IMR-90 (cell line): ENCODE measurements around the gene CDH9. TPM values are rescaled to one million over a fixed set of nuclear protein-coding genes. Genes with fewer than 3 reads are reported as not detected.

Experiments
- ATAC-seq: fragments of 200-7000 bp; cut with Tn5 transposase; 2 replicates; pipeline ENCODE4 v1.9.1; 2020; ENCODE audit warnings: low read depth, mild to moderate bottlenecking, moderate library complexity
- BruUV-seq: library from RNA; stranded (reverse); fragments of 400-500 nt; replicated peaks from 2 replicates; lab custom pipeline; 2021; lab: Mats Ljungman, UMichigan
- CTCF ChIA-PET: fragments of 300-600 bp; formaldehyde crosslinking; extraction: SDS; loops from one replicate; lab custom pipeline; 2021; ENCODE audit warnings: antibody characterized with exemption; lab: Yijun Ruan, JAX
- POLR2A ChIA-PET: fragments of 300-600 bp; sonication (Branson Sonifier 250); formaldehyde crosslinking; loops from one replicate; lab custom pipeline; 2022; ENCODE audit warnings: antibody characterized with exemption; ENCODE audit not compliant: unreplicated experiment; lab: Charles Lee
- DNase-seq: peaks from one replicate; pipeline ENCODE4 v3.0.0; 2013
- H2AFZ ChIP-seq: replicated peaks from 2 replicates; pipeline ENCODE3; 2013; ENCODE audit warnings: low read length, mild to moderate bottlenecking; ENCODE audit not compliant: poor library complexity
- H2AK5ac ChIP-seq: 2 replicates; pipeline ENCODE4 v1.6.1; 2013; ENCODE audit warnings: low read depth, low read length, inconsistent platforms
- H2AK9ac ChIP-seq: replicated peaks from 2 replicates; pipeline ENCODE3; 2013; ENCODE audit warnings: mild to moderate bottlenecking, low read depth, low read length, moderate library complexity; ENCODE audit not compliant: poor library complexity
- H2BK120ac ChIP-seq: 2 replicates; pipeline ENCODE4 v1.6.1; 2013; ENCODE audit warnings: low read depth, low read length, inconsistent platforms
- H2BK15ac ChIP-seq: 3 replicates; pipeline ENCODE4 v1.6.1; 2013; ENCODE audit warnings: low read depth, low read length, inconsistent platforms
- H2BK20ac ChIP-seq: 2 replicates; pipeline ENCODE4 v1.6.1; 2013; ENCODE audit warnings: low read depth, mild to moderate bottlenecking, inconsistent platforms, low read length, moderate library complexity
- H2BK5ac ChIP-seq: 2 replicates; pipeline ENCODE4 v1.6.1; 2013; ENCODE audit warnings: mild to moderate bottlenecking, low read depth, low read length, inconsistent platforms; ENCODE audit not compliant: poor library complexity, severe bottlenecking
- H3K14ac ChIP-seq: replicated peaks from 2 replicates; pipeline ENCODE4 v1.6.1; 2013; ENCODE audit warnings: low read depth, low read length, inconsistent platforms
- H3K18ac ChIP-seq: 2 replicates; pipeline ENCODE4 v1.6.1; 2013; ENCODE audit warnings: low read depth, low read length, control low read depth
- H3K23ac ChIP-seq: 2 replicates; pipeline ENCODE4 v1.6.1; 2013; ENCODE audit warnings: low read depth, low read length, inconsistent platforms
- H3K27ac ChIP-seq: 2 replicates; pipeline ENCODE4 v1.5.1; 2013; ENCODE audit warnings: mild to moderate bottlenecking, control low read depth, low read length; ENCODE audit not compliant: insufficient read depth
- H3K27me3 ChIP-seq: 2 replicates; pipeline ENCODE4 v1.6.1; 2013; ENCODE audit warnings: low read length; ENCODE audit not compliant: control insufficient read depth, insufficient read depth
- H3K36me3 ChIP-seq: 2 replicates; pipeline ENCODE4 v1.6.1; 2013; ENCODE audit warnings: low read length, mixed read lengths; ENCODE audit not compliant: control insufficient read depth, insufficient read depth
- H3K4ac ChIP-seq: 2 replicates; pipeline ENCODE4 v1.6.1; 2013; ENCODE audit warnings: low read depth, low read length, inconsistent platforms
- H3K4me1 ChIP-seq: 2 replicates; pipeline ENCODE4 v1.6.1; 2013; ENCODE audit warnings: low read length, mixed read lengths; ENCODE audit not compliant: control insufficient read depth, insufficient read depth
- H3K4me2 ChIP-seq: 2 replicates; pipeline ENCODE4 v1.6.1; 2013; ENCODE audit warnings: low read depth, mild to moderate bottlenecking, control low read depth, low read length, moderate library complexity
- H3K4me3 ChIP-seq: 2 replicates; pipeline ENCODE4 v1.5.1; 2013; ENCODE audit warnings: low read depth, mild to moderate bottlenecking, control low read depth, low read length, moderate library complexity; ENCODE audit not compliant: insufficient read depth
- H3K56ac ChIP-seq: 2 replicates; pipeline ENCODE4 v1.6.1; 2013; ENCODE audit warnings: low read length, inconsistent platforms; ENCODE audit not compliant: insufficient read depth; ENCODE audit errors: extremely low read depth
- H3K79me1 ChIP-seq, 2 experiments: 2 replicates each; pipeline ENCODE4 v1.6.1; 2013; ENCODE audit warnings: low read length in 2 of 2, inconsistent platforms in 1 of 2, low read depth in 1 of 2
- H3K9ac ChIP-seq: 2 replicates; pipeline ENCODE4 v1.6.1; 2013; ENCODE audit warnings: low read depth, low read length, control low read depth
- H3K9me1 ChIP-seq: 2 replicates; pipeline ENCODE4 v1.6.1; 2013; ENCODE audit warnings: low read length, inconsistent platforms; ENCODE audit not compliant: insufficient read depth
- H3K9me3 ChIP-seq: 2 replicates; pipeline ENCODE4 v1.6.1; 2013; ENCODE audit warnings: low read length; ENCODE audit not compliant: control insufficient read depth, insufficient read depth
- H4K20me1 ChIP-seq: 2 replicates; pipeline ENCODE4 v1.6.1; 2013; ENCODE audit warnings: low read length, inconsistent platforms; ENCODE audit not compliant: insufficient read depth
- H4K5ac ChIP-seq: 2 replicates; pipeline ENCODE4 v1.6.1; 2013; ENCODE audit warnings: mild to moderate bottlenecking, low read depth, low read length, control low read depth
- H4K8ac ChIP-seq, 2 experiments: 2 replicates each; pipeline ENCODE4 v1.6.1; 2013; ENCODE audit warnings: low read depth in 2 of 2, low read length in 2 of 2, control low read depth in 1 of 2, inconsistent platforms in 1 of 2
- H4K91ac ChIP-seq: 2 replicates; pipeline ENCODE4 v1.6.1; 2013; ENCODE audit warnings: low read depth, low read length, inconsistent platforms; ENCODE audit not compliant: insufficient read depth
- CHD1 ChIP-seq: IDR thresholded peaks from 2 replicates; pipeline ENCODE4 v1.6.1; 2012; ENCODE audit warnings: low read depth, low read length, improper control_type of control experiment
- CTCF ChIP-seq: conservative IDR thresholded peaks from 2 replicates; pipeline ENCODE4 v1.5.1; 2012; ENCODE audit warnings: mild to moderate bottlenecking, low read depth, low read length, improper control_type of control experiment
- ELK1 ChIP-seq: fragments of 150-350 bp; IDR thresholded peaks from 2 replicates; pipeline ENCODE4 v1.6.1; 2016; ENCODE audit warnings: low read depth, mild to moderate bottlenecking, low read length, moderate library complexity, borderline replicate concordance
- MAZ ChIP-seq: IDR thresholded peaks from 2 replicates; pipeline ENCODE4 v1.6.1; 2012; ENCODE audit warnings: low read depth, mild to moderate bottlenecking, low read length, improper control_type of control experiment, moderate library complexity, borderline replicate concordance
- NFE2L2 ChIP-seq: fragments of 150-350 bp; IDR thresholded peaks from 2 replicates; pipeline ENCODE4 v1.6.1; 2016; ENCODE audit warnings: low read depth, mild to moderate bottlenecking, low read length
- POLR2A ChIP-seq: IDR thresholded peaks from 2 replicates; pipeline ENCODE4 v1.6.1; 2012; ENCODE audit warnings: mild to moderate bottlenecking, low read depth, low read length
- RAD21 ChIP-seq: IDR thresholded peaks from 2 replicates; pipeline ENCODE4 v1.6.1; 2012; ENCODE audit warnings: low read length, improper control_type of control experiment
- RFX5 ChIP-seq: IDR thresholded peaks from 2 replicates; pipeline ENCODE4 v1.8.0; 2012; ENCODE audit warnings: low read depth, mild to moderate bottlenecking, low read length, moderate library complexity
- SMC3 ChIP-seq: fragments of 150-350 bp; IDR thresholded peaks from 2 replicates; pipeline ENCODE4 v1.6.1; 2016; ENCODE audit warnings: low read depth, mild to moderate bottlenecking, antibody characterized with exemption, low read length, moderate library complexity
- WGBS, 2 experiments: methylation state at CpG; one replicate each; pipeline versions ENCODE4 v1.1.5 to v1.1.7; 2013; ENCODE audit warnings: missing lambda C conversion rate in 2 of 2; ENCODE audit not compliant: insufficient read length in 1 of 2; ENCODE audit errors: extremely low coverage in 2 of 2; 5-methylcytosine and 5-hydroxymethylcytosine counted together
- dilution Hi-C: fragments of 300-500 bp; cut with HindIII; formaldehyde crosslinking; loops from one replicate; pipeline ENCODE4 v1.14.3; 2018; ENCODE audit warnings: low sequenced_read_pairs; ENCODE audit not compliant: unreplicated experiment
- in situ Hi-C: fragments of 300-500 bp; cut with MboI; formaldehyde crosslinking; loops from 3 replicates; pipeline ENCODE4 v1.14.3; 2019; ENCODE audit warnings: low sequenced_read_pairs, inconsistent platforms, mixed read lengths
- intact Hi-C: fragments of 100-400 bp; cut with micrococcal nuclease; formaldehyde crosslinking; loops from 2 replicates; pipeline ENCODE4 v1.10.0; 2022
- polyA plus RNA-seq, 3 experiments: library from polyadenylated mRNA; depleted of rRNA; stranded (reverse); fragments of >200 nt; gene quantifications; 2 replicates each; pipeline ENCODE4 v1.2.3, GENCODE V29; 2012; ENCODE audit warnings: low replicate concordance in 1 of 3
- total RNA-seq: library from RNA; depleted of rRNA; stranded (reverse); fragments of >200 nt; gene quantifications from 2 replicates; pipeline ENCODE4 v1.2.3, GENCODE V29; 2012

CDH9 gene
- total and polyA plus RNA-seq, 2 of the 4 experiments (the other 2 are of a cell fraction): not detected

- Histone ChIP-seq H3K4ac (no peak overlapping the region), H3K9me3 (peaks cover 2% of the 10 kb centered on the region; the same call in 1 of the 2 replicates), H3K9ac (no peak overlapping the region), H3K4me1 (no peaks in the 10 kb centered on the region), H3K4me2 (no peak overlapping the region), H3K14ac (no peak overlapping the region), H2BK5ac (no peak overlapping the region), H2BK120ac (no peak overlapping the region), H3K18ac (no peak overlapping the region), H3K23ac (no peak overlapping the region), H4K5ac (no peak overlapping the region), H3K9me1 (no peaks in the 10 kb centered on the region), H3K27ac (no peak overlapping the region), H3K27me3 (no peaks in the 10 kb centered on the region), H3K4me3 (no peak overlapping the region), H4K91ac (no peak overlapping the region), H2BK20ac (no peak overlapping the region), H3K79me1 (no peaks in the 10 kb centered on the region), H3K36me3 (no peaks in the 10 kb centered on the region), H3K56ac (no peak overlapping the region), H2AK9ac (no peak overlapping the region), H2AFZ (no peak overlapping the region), H2BK15ac (no peak overlapping the region), H2AK5ac (no peak overlapping the region), H4K20me1 (no peaks in the 10 kb centered on the region), H4K8ac (no peak overlapping the region)
- 43% methylated on average over 1 of the region's 4 CpGs; no CpG with 5 or more reads in 1 of the 2 experiments for WGBS, 2 experiments
- dilution Hi-C loops (no loop called here), intact Hi-C loops (no loop called here), in situ Hi-C loops (no loop called here)
- BruUV-seq: no TSS peak
- ATAC-seq: no peak
- ChIA-PET CTCF (no interaction called here), POLR2A (no interaction called here)
- TF ChIP-seq SMC3: no peak
- TF ChIP-seq RFX5: no peak
- TF ChIP-seq CTCF: no peak
- TF ChIP-seq MAZ: no peak
- TF ChIP-seq ELK1: no peak
- no peak for TF ChIP-seq NFE2L2
- no peak for TF ChIP-seq RAD21
- TF ChIP-seq CHD1: no peak
- TF ChIP-seq POLR2A: no peak
- DNase-seq: no peak
These were observed 161.2 kb downstream of the CDH9 start for GRCh38 chr5:26877154-26877553.
